ACHN (cell line): Measurements from ENCODE around the gene RBM10.

ENCODE experiments used
- DNase-seq: peaks from one replicate; pipeline ENCODE4 v3.0.0-alpha.2; 2015
- in situ Hi-C: cut with HindIII; loops from 2 replicates; pipeline ENCODE4 v1.10.0; 2017; ENCODE audit warnings: low sequenced_read_pairs, low pct_ligation_motif_present, low pct_unique_long_range_greater_than_20kb

The RBM10 gene

GRCh38 chrX:47146936-47147859, 2.2 kb downstream of the RBM10 start:
- DNase-seq, result no peak
- in situ Hi-C loops, result no loop called here

GRCh38 chrX:47148946-47149345, 3.9 kb downstream of the RBM10 start:
- no peak for DNase-seq
- in situ Hi-C loops, result no loop called here

GRCh38 chrX:47151435-47151834, 6.4 kb downstream of the RBM10 start:
- in situ Hi-C loops, result no loop called here
- no peak for DNase-seq

- no peak for DNase-seq
- in situ Hi-C loops, result no loop called here
Observed at GRCh38 chrX:47156611-47157520, 11.8 kb downstream of the RBM10 start.

- DNase-seq, result no peak
- in situ Hi-C loops, result no loop called here
Observed at GRCh38 chrX:47158131-47158530, 13.1 kb downstream of the RBM10 start.

GRCh38 chrX:47158781-47159180, 13.8 kb downstream of the RBM10 start:
- no peak for DNase-seq
- in situ Hi-C loops, result no loop called here

GRCh38 chrX:47160781-47161180, 15.8 kb downstream of the RBM10 start:
- in situ Hi-C loops, result no loop called here
- DNase-seq, result no peak

- DNase-seq, result no peak
- in situ Hi-C loops, result no loop called here
Observed at GRCh38 chrX:47162927-47163583, 18.0 kb downstream of the RBM10 start.

GRCh38 chrX:47164420-47164819, 19.4 kb downstream of the RBM10 start:
- no peak for DNase-seq
- in situ Hi-C loops, result no loop called here

GRCh38 chrX:47166126-47166525, 21.1 kb downstream of the RBM10 start:
- in situ Hi-C loops, result no loop called here
- DNase-seq, result no peak

GRCh38 chrX:47168495-47169073, 23.6 kb downstream of the RBM10 start:
- in situ Hi-C loops, result no loop called here
- no peak for DNase-seq

- in situ Hi-C loops, result no loop called here
Observed at GRCh38 chrX:47169273-47169672, 24.3 kb downstream of the RBM10 start.

GRCh38 chrX:47169726-47170515, 24.9 kb downstream of the RBM10 start:
- in situ Hi-C loops, result no loop called here
- no peak for DNase-seq

More at GRCh38 chrX:47169273-47169672, 24.3 kb downstream of the RBM10 start:
- DNase-seq, result no peak

- in situ Hi-C loops, result no loop called here
- no peak for DNase-seq
Observed at GRCh38 chrX:47170861-47171692, 26.1 kb downstream of the RBM10 start.

GRCh38 chrX:47171996-47172395, 27.0 kb downstream of the RBM10 start:
- in situ Hi-C loops, result no loop called here
- no peak for DNase-seq

- in situ Hi-C loops, result no loop called here
- DNase-seq, result no peak
Observed at GRCh38 chrX:47172549-47172948, 27.5 kb downstream of the RBM10 start.
